Mucosa of descending colon (tissue), 3 donors: ENCODE measurements around the gene ZNF366. TPM values are rescaled to one million over a fixed set of nuclear protein-coding genes. Genes with fewer than 3 reads are reported as not detected.

ENCODE experiments used
- ATAC-seq: fragments of 200-7000 bp; cut with Tn5 transposase; one replicate; pipeline ENCODE4 v1.9.1; 2020; ENCODE audit warnings: mild to moderate bottlenecking, moderate library complexity
- DNase-seq, 3 donors: peaks; one replicate each; pipeline ENCODE4 v3.0.0-alpha.2; 2020
- H3K36me3 ChIP-seq: fragments of 200-600 bp; one replicate; pipeline ENCODE4 v1.8.0; 2021; ENCODE audit warnings: low read depth, mild to moderate bottlenecking
- H3K4me1 ChIP-seq: fragments of 200-600 bp; one replicate; pipeline ENCODE4 v1.8.0; 2021; ENCODE audit warnings: low read depth, mild to moderate bottlenecking
- H3K4me3 ChIP-seq: fragments of 200-600 bp; one replicate; pipeline ENCODE4 v1.8.0; 2021; ENCODE audit warnings: mild to moderate bottlenecking
- H3K9me3 ChIP-seq: fragments of 200-600 bp; one replicate; pipeline ENCODE4 v1.8.0; 2021; ENCODE audit warnings: mild to moderate bottlenecking
- CTCF ChIP-seq: fragments of 200-600 bp; IDR thresholded peaks from one replicate; pipeline ENCODE4 v1.8.0; 2022; ENCODE audit warnings: antibody characterized with exemption, mild to moderate bottlenecking
- intact Hi-C, 2 donors: fragments of 100-400 bp; cut with DNase I in 1 of 2; cut with micrococcal nuclease in 1 of 2; formaldehyde crosslinking; loops; one replicate each; pipeline versions ENCODE4 v1.11.0 to v1.11.1; 2022; cut with DNase I, micrococcal nuclease
- total RNA-seq, 3 donors: library from RNA; stranded (reverse); fragmentation: NEBNext Ultra II Directional in 2 of 3; extraction: Animal tissue kit (Norgen Biotek cat#: 25700) in 2 of 3; gene quantifications; one replicate each; pipeline versions ENCODE4 v1.2.1 to v1.2.4, GENCODE V29; 2021 to 2023
- donor health status: DM: no; HTN: no; CAD: no; lungs with moderate emphysema.
- donor health status: DM: no; HTN: no; CAD: no.
- donor health status: DM: no; HTN: yes; CAD: no.

ZNF366 gene
- total RNA-seq, 3 donors from 2014 or later, result 0.96 to 1.6 (median 1.6) TPM

GRCh38 chr5:72455476-72455875 lies 51.7 kb downstream of the ZNF366 start:
- no peak for TF ChIP-seq CTCF
- intact Hi-C loops, result no loop called here
- H3K36me3 ChIP-seq, result no peaks in the 10 kb centered on the region
- no peak overlapping the region for H3K4me3 ChIP-seq
- ATAC-seq (no peak), DNase-seq (no peak)
- H3K4me1 ChIP-seq, result peaks cover 15% of the 10 kb centered on the region
- H3K9me3 ChIP-seq, result no peaks in the 10 kb centered on the region

DNA sequence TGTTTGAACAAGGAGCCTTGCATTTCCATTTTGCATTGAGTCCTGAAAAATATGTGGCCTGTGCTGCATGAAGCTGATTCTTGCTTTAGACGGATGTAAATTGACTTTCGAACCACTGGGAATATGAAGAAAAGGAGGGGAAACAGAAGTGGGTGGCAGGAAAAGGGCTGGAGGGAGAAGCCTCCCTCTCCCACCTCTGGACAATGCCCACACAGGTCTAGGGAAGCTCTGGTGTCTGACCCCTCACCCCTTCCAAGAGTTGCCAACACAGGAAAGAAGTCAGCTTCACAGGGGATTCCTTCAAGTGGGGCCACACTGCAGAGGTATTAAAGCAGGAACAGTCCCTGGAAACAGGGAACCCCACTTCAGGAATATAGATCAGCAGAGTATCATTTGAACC lies 52.2 kb downstream of the ZNF366 start:
- TF ChIP-seq CTCF, result no peak
- Histone ChIP-seq H3K36me3 (no peaks in the 10 kb centered on the region), H3K4me3 (no peak overlapping the region), H3K4me1 (peaks cover 15% of the 10 kb centered on the region), H3K9me3 (no peaks in the 10 kb centered on the region)
- DNase-seq (no peak), ATAC-seq (no peak)
- intact Hi-C loops, result no loop called here

DNA sequence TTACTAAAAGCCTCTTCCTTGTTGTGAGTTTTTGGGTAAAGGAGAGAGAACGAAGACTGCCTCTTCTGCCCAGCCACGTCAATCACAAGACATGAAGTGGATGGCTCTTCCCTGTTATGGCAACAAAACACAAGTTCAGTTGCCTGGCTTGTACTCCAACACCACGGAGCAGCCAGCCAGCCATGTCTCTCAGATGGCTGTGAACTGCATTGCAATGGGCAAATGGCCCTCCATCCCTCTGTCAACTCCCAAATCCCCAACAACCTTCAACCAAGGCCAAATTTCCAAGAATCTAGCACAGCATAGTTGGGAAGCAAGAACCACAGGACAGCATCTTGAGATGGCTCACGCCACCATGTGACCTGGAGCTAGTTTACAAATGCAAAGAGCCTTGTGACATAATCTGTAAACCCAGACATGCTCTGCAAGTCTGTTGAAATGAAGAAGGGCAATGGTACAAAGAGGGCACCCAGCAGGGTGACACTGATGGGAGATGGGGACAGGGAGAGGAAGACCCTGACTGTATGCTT lies 53.9 kb downstream of the ZNF366 start:
- no peak for TF ChIP-seq CTCF

DNA sequence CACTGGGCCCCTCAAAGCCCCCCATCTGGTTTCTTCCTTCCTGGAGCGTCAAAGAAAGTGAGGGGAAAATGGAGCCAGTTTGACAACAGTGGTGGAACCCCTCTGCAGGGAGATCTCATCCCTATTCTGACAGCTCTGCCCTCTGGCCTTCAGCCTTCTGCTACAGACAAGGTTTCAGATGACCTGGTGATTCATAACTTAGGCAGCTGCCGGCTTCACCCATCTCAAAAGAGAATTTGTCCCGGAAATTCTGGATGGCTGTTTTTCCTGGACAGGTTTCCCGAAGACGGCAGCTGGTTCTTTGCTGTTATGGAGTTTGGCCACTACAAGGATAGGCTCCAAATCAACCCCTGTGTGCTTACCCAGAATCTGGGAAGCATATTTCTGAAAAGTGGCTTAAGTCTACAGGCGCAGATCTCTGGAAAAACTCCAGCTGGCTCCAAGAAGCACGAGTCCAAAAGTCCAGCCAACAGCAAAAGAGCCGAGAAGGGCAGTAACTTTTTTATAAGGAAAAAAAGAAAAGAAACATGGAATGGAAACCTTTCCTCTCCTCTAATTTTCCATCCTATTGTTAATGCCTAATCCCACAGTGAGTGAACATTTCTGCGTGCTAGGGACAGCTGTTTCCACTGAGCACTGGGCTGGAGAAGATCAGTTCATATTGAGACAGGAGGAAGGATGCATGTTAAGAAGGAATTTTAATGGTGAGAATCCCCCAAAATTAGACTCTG lies 54.5 kb downstream of the ZNF366 start:
- no peak for TF ChIP-seq CTCF
- ATAC-seq, result peak; percentile 90
- intact Hi-C loops, result no loop called here
- DNase-seq, result peak in 2 of 3 donors; percentile 44 to 78
- Histone ChIP-seq H3K4me3 (no peak overlapping the region), H3K9me3 (no peaks in the 10 kb centered on the region), H3K4me1 (peaks cover 10% of the 10 kb centered on the region), H3K36me3 (no peaks in the 10 kb centered on the region)

More for the DNA sequence above, 53.9 kb downstream of the ZNF366 start:
- H3K4me3 ChIP-seq, result no peak overlapping the region
- H3K9me3 ChIP-seq, result no peaks in the 10 kb centered on the region
- intact Hi-C loops, result no loop called here
- H3K4me1 ChIP-seq, result peaks cover 10% of the 10 kb centered on the region
- H3K36me3 ChIP-seq, result no peaks in the 10 kb centered on the region
- DNase-seq (peak in 1 of 3 donors; percentile 20), ATAC-seq (no peak)

- Histone ChIP-seq H3K4me3 (no peak overlapping the region), H3K9me3 (no peaks in the 10 kb centered on the region), H3K36me3 (no peaks in the 10 kb centered on the region), H3K4me1 (peaks cover 10% of the 10 kb centered on the region)
- DNase-seq (peak in 2 of 3 donors; percentile 39 to 44), ATAC-seq (peak; percentile 57)
- no peak for TF ChIP-seq CTCF
- intact Hi-C loops, result no loop called here
Measured at GRCh38 chr5:72451741-72452505, 55.3 kb downstream of the ZNF366 start.
